Stimulated activated CD4-positive, alpha-beta T cell treated with anti-CD3 and anti-CD28 coated beads, TNF-alpha, amount 100 ng/mL, for 24 hours (primary cell): ENCODE results near the gene CRACDL.
A peak's percentile ranks its signal among the peaks of the same experiment; 100 is the strongest.
"Not testable (repeated sequence)": the region's sequence is repeated elsewhere in the genome, so short reads cannot be mapped to it uniquely, and the experiment has no call there.

ENCODE experiments used
- DNase-seq, 3 experiments: peaks; one replicate each; pipeline ENCODE4 v3.0.0-alpha.2; 2020; ENCODE audit warnings: low read depth in 3 of 3

The CRACDL gene

GRCh38 chr2:98776136-98776535 is 159.9 kb downstream of the CRACDL start:
- no peak for DNase-seq

- DNase-seq, result no peak
These were observed 160.7 kb downstream of the CRACDL start for GRCh38 chr2:98775146-98775986.

- DNase-seq, result no peak
These were observed 162.1 kb downstream of the CRACDL start for GRCh38 chr2:98773907-98774306.

- no peak for DNase-seq
These were observed 162.9 kb downstream of the CRACDL start for GRCh38 chr2:98773169-98773568.

GRCh38 chr2:98772536-98772935 is 163.5 kb downstream of the CRACDL start:
- no peak for DNase-seq

GRCh38 chr2:98771721-98772524 is 164.1 kb downstream of the CRACDL start:
- DNase-seq, result no peak

- DNase-seq, result no peak
These were observed 164.8 kb downstream of the CRACDL start for GRCh38 chr2:98771264-98771663.

GRCh38 chr2:98769784-98770183 is 166.2 kb downstream of the CRACDL start:
- no peak for DNase-seq

GRCh38 chr2:98769114-98769476 is 166.9 kb downstream of the CRACDL start:
- no peak for DNase-seq

- no peak for DNase-seq
These were observed 167.5 kb downstream of the CRACDL start for GRCh38 chr2:98768384-98769113.

- no peak for DNase-seq
These were observed 171.5 kb downstream of the CRACDL start for GRCh38 chr2:98764499-98764898.

- DNase-seq, result no peak
These were observed 172.6 kb downstream of the CRACDL start for GRCh38 chr2:98763209-98763951.

GRCh38 chr2:98761909-98762308 is 174.1 kb downstream of the CRACDL start:
- no peak for DNase-seq

GRCh38 chr2:98761267-98761781 is 174.7 kb downstream of the CRACDL start:
- DNase-seq, result peak in 2 of 3 experiments; percentile 46 to 72

- DNase-seq, result no peak
These were observed 176.0 kb downstream of the CRACDL start for GRCh38 chr2:98759827-98760625.

- no peak for DNase-seq
These were observed 176.7 kb downstream of the CRACDL start for GRCh38 chr2:98759338-98759737.

- DNase-seq, result peak in 1 of 3 experiments; percentile 31
These were observed 178.1 kb downstream of the CRACDL start for GRCh38 chr2:98757904-98758421.

GRCh38 chr2:98753801-98754200 is 182.2 kb downstream of the CRACDL start:
- no peak for DNase-seq

GRCh38 chr2:98752711-98753110 is 183.3 kb downstream of the CRACDL start:
- not testable (repeated sequence) for DNase-seq

GRCh38 chr2:98751748-98752147 is 184.3 kb downstream of the CRACDL start:
- no peak for DNase-seq
